HL-60 (cell line): Measurements from ENCODE around the gene DENND1A.

Source experiments
- CTCF ChIP-seq: IDR thresholded peaks from one replicate; pipeline ENCODE4 v1.5.1; 2011; ENCODE audit warnings: low read length, control low read depth, inconsistent platforms; ENCODE audit not compliant: insufficient read depth
- POLR2AphosphoS5 ChIP-seq: IDR thresholded peaks from 2 replicates; pipeline ENCODE4 v1.6.1; 2012; ENCODE audit warnings: low read depth

- TF ChIP-seq CTCF, result no peak
- TF ChIP-seq POLR2AphosphoS5, result no peak
Observed at GRCh38 chr9:123400926-123401503, 528.9 kb downstream of the DENND1A start.
